NCI-H2081 treated with DMSO at 0.1 percent for 48 hours (cell line): ENCODE measurements around the gene HLTF.

ENCODE experiments used
- DNase-seq: peaks from one replicate; lab custom pipeline; 2025; lab: John Stamatoyannopoulos, UW

HLTF gene

GRCh38 chr3:149018247-149018646, 68.1 kb downstream of the HLTF start:
- no peak for DNase-seq

GRCh38 chr3:149016669-149017541, 69.4 kb downstream of the HLTF start:
- DNase-seq, result no peak

- no peak for DNase-seq
Observed at GRCh38 chr3:149016242-149016641, 70.1 kb downstream of the HLTF start.

GRCh38 chr3:149015393-149015792, 70.9 kb downstream of the HLTF start:
- DNase-seq, result no peak

- DNase-seq, result no peak
Observed at GRCh38 chr3:149013726-149014125, 72.6 kb downstream of the HLTF start.

- no peak for DNase-seq
Observed at GRCh38 chr3:149011676-149012075, 74.7 kb downstream of the HLTF start.

- no peak for DNase-seq
Observed at GRCh38 chr3:149010966-149011365, 75.4 kb downstream of the HLTF start.

GRCh38 chr3:149010504-149010951, 75.8 kb downstream of the HLTF start:
- no peak for DNase-seq

GRCh38 chr3:149009732-149010131, 76.6 kb downstream of the HLTF start:
- DNase-seq, result no peak

- DNase-seq, result no peak
Observed at GRCh38 chr3:149007567-149008257, 78.6 kb downstream of the HLTF start.

GRCh38 chr3:149005416-149005815, 80.9 kb downstream of the HLTF start:
- DNase-seq, result no peak

- DNase-seq, result peak; percentile 48
Observed at GRCh38 chr3:149004622-149005021, 81.7 kb downstream of the HLTF start.

GRCh38 chr3:149003653-149004305, 82.6 kb downstream of the HLTF start:
- DNase-seq, result no peak

GRCh38 chr3:149001727-149002126, 84.6 kb downstream of the HLTF start:
- DNase-seq, result no peak

- DNase-seq, result no peak
Observed at GRCh38 chr3:149000206-149000745, 86.1 kb downstream of the HLTF start.

GRCh38 chr3:148999806-149000205, 86.5 kb downstream of the HLTF start:
- DNase-seq, result no peak

GRCh38 chr3:148998715-148999423, 87.5 kb downstream of the HLTF start:
- DNase-seq, result peak; percentile 27

- no peak for DNase-seq
Observed at GRCh38 chr3:148998297-148998696, 88.0 kb downstream of the HLTF start.

GRCh38 chr3:148997623-148998022, 88.7 kb downstream of the HLTF start:
- no peak for DNase-seq

- DNase-seq, result no peak
Observed at GRCh38 chr3:148992635-148993255, 93.6 kb downstream of the HLTF start.

- no peak for DNase-seq
Observed at GRCh38 chr3:148992027-148992634, 94.2 kb downstream of the HLTF start.
